SU-DHL-6 (cell line): ENCODE measurements around the gene DCHS2.

Source experiments
- H2AFZ ChIP-seq: fragments of 200-600 bp; sonication (generic); 2 replicates; pipeline ENCODE4 v1.6.1; 2014; ENCODE audit warnings: low read depth, mild to moderate bottlenecking, moderate library complexity, mixed read lengths, antibody characterized with exemption, low read length; ENCODE audit not compliant: severe bottlenecking
- H3F3A ChIP-seq: fragments of 200-600 bp; shearing (Covaris generic); 2 replicates; pipeline ENCODE4 v1.6.0; 2016; ENCODE audit warnings: antibody characterized with exemption, mild to moderate bottlenecking; ENCODE audit not compliant: insufficient read depth
- H3K27ac ChIP-seq: fragments of 200-600 bp; sonication (generic); 2 replicates; pipeline ENCODE4 v1.5.1; 2016; ENCODE audit warnings: low read depth, mild to moderate bottlenecking, low read length, moderate library complexity, mixed read lengths
- H3K27me3 ChIP-seq: fragments of 200-600 bp; sonication (generic), shearing (Covaris generic); 2 replicates; pipeline ENCODE4 v1.6.0; 2014; ENCODE audit warnings: mild to moderate bottlenecking, low read length
- H3K36me3 ChIP-seq: fragments of 200-600 bp; sonication (generic); 2 replicates; pipeline ENCODE4 v1.6.1; 2014; ENCODE audit warnings: mild to moderate bottlenecking, low read length, mixed read lengths
- H3K4me2 ChIP-seq: fragments of 300-600, 200-600 bp; shearing (Covaris generic), sonication (generic); 2 replicates; pipeline ENCODE4 v1.6.0; 2014; ENCODE audit warnings: low read length, low read depth, mild to moderate bottlenecking; ENCODE audit not compliant: poor library complexity, severe bottlenecking
- H3K4me3 ChIP-seq: fragments of 200-600 bp; sonication (generic); 2 replicates; pipeline ENCODE4 v1.5.1; 2014; ENCODE audit warnings: antibody characterized with exemption, low read length, mild to moderate bottlenecking, mixed read lengths; ENCODE audit not compliant: insufficient read depth, poor library complexity, severe bottlenecking
- H3K79me2 ChIP-seq: fragments of 200-600 bp; sonication (generic); 2 replicates; pipeline ENCODE4 v1.6.1; 2014; ENCODE audit warnings: mild to moderate bottlenecking, low read length, moderate library complexity; ENCODE audit not compliant: insufficient read depth
- H3K9ac ChIP-seq: fragments of 200-600 bp; sonication (generic); 2 replicates; pipeline ENCODE4 v1.7.0; 2014; ENCODE audit warnings: mild to moderate bottlenecking, low read length
- H3K9me2 ChIP-seq: fragments of 200-600 bp; sonication (generic); replicated peaks from 2 replicates; pipeline ENCODE4 v1.6.1; 2014; ENCODE audit warnings: low read length; ENCODE audit not compliant: insufficient read depth
- H3K9me3 ChIP-seq: fragments of 200-600 bp; sonication (generic); 2 replicates; pipeline ENCODE4 v1.6.1; 2014; ENCODE audit warnings: low read length, mixed read lengths; ENCODE audit not compliant: insufficient read depth
- H4K20me1 ChIP-seq: fragments of 200-600 bp; sonication (generic); 2 replicates; pipeline ENCODE4 v1.6.1; 2014; ENCODE audit warnings: low read depth, mild to moderate bottlenecking, antibody characterized with exemption, low read length, moderate library complexity, mixed read lengths
- CTCF ChIP-seq: fragments of 200-600 bp; sonication (generic); IDR thresholded peaks from one replicate; pipeline ENCODE4 v1.5.1; 2017; ENCODE audit warnings: antibody characterized with exemption, mild to moderate bottlenecking, low read length, moderate library complexity; ENCODE audit not compliant: insufficient read depth, poor library complexity, severe bottlenecking
- EZH2phosphoT487 ChIP-seq: fragments of 200-600 bp; sonication (generic), shearing (Covaris generic); conservative IDR thresholded peaks from 2 replicates; pipeline ENCODE4 v1.6.1; 2018; ENCODE audit warnings: mild to moderate bottlenecking, antibody characterized with exemption, low read length, moderate library complexity, mixed read lengths

Gene DCHS2

GRCh38 chr4:154424810-154425484 lies 66.7 kb downstream of the DCHS2 start:
- TF ChIP-seq CTCF = no peak
- TF ChIP-seq EZH2phosphoT487 = no peak
- Histone ChIP-seq H2AFZ (no peak overlapping the region), H3K79me2 (no peaks in the 10 kb centered on the region), H3K9ac (no peak overlapping the region), H3K27ac (no peak overlapping the region), H3K27me3 (no peaks in the 10 kb centered on the region), H3K4me3 (no peak overlapping the region), H3K4me2 (no peak overlapping the region), H3K36me3 (no peaks in the 10 kb centered on the region), H3F3A (no peaks in the 10 kb centered on the region), H3K9me2 (no peaks in the 10 kb centered on the region), H4K20me1 (no peaks in the 10 kb centered on the region), H3K9me3 (no peaks in the 10 kb centered on the region)

GRCh38 chr4:154422152-154422551 lies 69.4 kb downstream of the DCHS2 start:
- no peak overlapping the region for H2AFZ ChIP-seq
- H4K20me1 ChIP-seq = no peaks in the 10 kb centered on the region
- H3K4me3 ChIP-seq = no peak overlapping the region
- no peaks in the 10 kb centered on the region for H3K79me2 ChIP-seq
- no peak overlapping the region for H3K4me2 ChIP-seq
- TF ChIP-seq EZH2phosphoT487 (no peak), CTCF (no peak)
- H3K27ac ChIP-seq = no peak overlapping the region
- no peaks in the 10 kb centered on the region for H3F3A ChIP-seq
- no peaks in the 10 kb centered on the region for H3K9me2 ChIP-seq
- H3K27me3 ChIP-seq = no peaks in the 10 kb centered on the region
- H3K9ac ChIP-seq = no peak overlapping the region
- H3K9me3 ChIP-seq = no peaks in the 10 kb centered on the region
- H3K36me3 ChIP-seq = no peaks in the 10 kb centered on the region

DNA sequence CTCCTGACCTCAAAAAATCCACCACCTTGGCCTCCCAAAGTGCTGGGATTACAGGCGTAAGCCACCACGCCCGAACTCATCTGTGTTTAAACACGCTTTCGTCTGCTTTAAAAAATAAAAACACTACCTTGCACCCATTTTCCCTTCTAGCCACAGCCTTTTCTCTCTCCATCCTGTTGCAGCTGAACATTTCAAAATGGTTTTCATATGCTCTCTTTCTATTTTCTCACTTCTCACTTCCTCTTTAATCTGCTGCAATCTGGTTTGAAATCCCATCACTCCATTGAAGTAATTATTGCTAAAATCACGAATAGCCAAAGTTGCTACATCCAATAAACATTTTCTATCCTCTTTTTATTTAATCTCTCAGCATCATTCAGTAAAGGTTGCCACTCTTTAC lies 70.0 kb downstream of the DCHS2 start:
- H3K4me3 ChIP-seq = no peak overlapping the region
- no peaks in the 10 kb centered on the region for H3K9me3 ChIP-seq
- no peak overlapping the region for H3K9ac ChIP-seq
- H3K4me2 ChIP-seq = no peak overlapping the region
- no peak overlapping the region for H2AFZ ChIP-seq
- H3K9me2 ChIP-seq = no peaks in the 10 kb centered on the region
- H4K20me1 ChIP-seq = no peaks in the 10 kb centered on the region
- no peaks in the 10 kb centered on the region for H3K27me3 ChIP-seq
- H3F3A ChIP-seq = no peaks in the 10 kb centered on the region
- no peak for TF ChIP-seq CTCF
- TF ChIP-seq EZH2phosphoT487 = no peak
- no peak overlapping the region for H3K27ac ChIP-seq
- H3K79me2 ChIP-seq = no peaks in the 10 kb centered on the region
- no peaks in the 10 kb centered on the region for H3K36me3 ChIP-seq
